Fibroblast of lung (primary cell): ENCODE measurements around the gene FAM210A.

Source experiments
- CTCF ChIP-seq, 2 donors: IDR thresholded peaks in 1 of 2; conservative IDR thresholded peaks in 1 of 2; 1 replicate in 1 of 2; 2 replicates in 1 of 2; pipeline ENCODE4 v1.5.1; 2011 to 2012; ENCODE audit warnings: low read length in 2 of 2, control low read depth in 1 of 2, inconsistent platforms in 1 of 2, low read depth in 1 of 2, mild to moderate bottlenecking in 1 of 2
- EZH2 ChIP-seq: IDR thresholded peaks from 2 replicates; pipeline ENCODE4 v1.5.1; 2012; ENCODE audit warnings: low read length, control low read depth, mild to moderate bottlenecking; ENCODE audit errors: missing control alignments

GRCh38 chr18:13627639-13628038, 98.7 kb downstream of the FAM210A start:
- no peak for TF ChIP-seq CTCF (conservative IDR thresholded peaks at IDR 0.05 in 1 of 2, IDR thresholded peaks at IDR 0.05 in 1 of 2; ENCODE audit: low read depth in 1 of 2, low read length in 2 of 2)
- TF ChIP-seq EZH2, result no peak
